SU-DHL-6 (cell line): ENCODE measurements around the gene GALNT9.

Experiments used
- H2AFZ ChIP-seq: fragments of 200-600 bp; sonication (generic); 2 replicates; pipeline ENCODE4 v1.6.1; 2014; ENCODE audit warnings: low read depth, mild to moderate bottlenecking, moderate library complexity, mixed read lengths, antibody characterized with exemption, low read length; ENCODE audit not compliant: severe bottlenecking
- H3F3A ChIP-seq: fragments of 200-600 bp; shearing (Covaris generic); 2 replicates; pipeline ENCODE4 v1.6.0; 2016; ENCODE audit warnings: antibody characterized with exemption, mild to moderate bottlenecking; ENCODE audit not compliant: insufficient read depth
- H3K27ac ChIP-seq: fragments of 200-600 bp; sonication (generic); 2 replicates; pipeline ENCODE4 v1.5.1; 2016; ENCODE audit warnings: low read depth, mild to moderate bottlenecking, low read length, moderate library complexity, mixed read lengths
- H3K27me3 ChIP-seq: fragments of 200-600 bp; sonication (generic), shearing (Covaris generic); 2 replicates; pipeline ENCODE4 v1.6.0; 2014; ENCODE audit warnings: mild to moderate bottlenecking, low read length
- H3K36me3 ChIP-seq: fragments of 200-600 bp; sonication (generic); 2 replicates; pipeline ENCODE4 v1.6.1; 2014; ENCODE audit warnings: mild to moderate bottlenecking, low read length, mixed read lengths
- H3K4me2 ChIP-seq: fragments of 300-600, 200-600 bp; shearing (Covaris generic), sonication (generic); 2 replicates; pipeline ENCODE4 v1.6.0; 2014; ENCODE audit warnings: low read length, low read depth, mild to moderate bottlenecking; ENCODE audit not compliant: poor library complexity, severe bottlenecking
- H3K4me3 ChIP-seq: fragments of 200-600 bp; sonication (generic); 2 replicates; pipeline ENCODE4 v1.5.1; 2014; ENCODE audit warnings: antibody characterized with exemption, low read length, mild to moderate bottlenecking, mixed read lengths; ENCODE audit not compliant: insufficient read depth, poor library complexity, severe bottlenecking
- H3K79me2 ChIP-seq: fragments of 200-600 bp; sonication (generic); 2 replicates; pipeline ENCODE4 v1.6.1; 2014; ENCODE audit warnings: mild to moderate bottlenecking, low read length, moderate library complexity; ENCODE audit not compliant: insufficient read depth
- H3K9ac ChIP-seq: fragments of 200-600 bp; sonication (generic); 2 replicates; pipeline ENCODE4 v1.7.0; 2014; ENCODE audit warnings: mild to moderate bottlenecking, low read length
- H3K9me2 ChIP-seq: fragments of 200-600 bp; sonication (generic); replicated peaks from 2 replicates; pipeline ENCODE4 v1.6.1; 2014; ENCODE audit warnings: low read length; ENCODE audit not compliant: insufficient read depth
- H3K9me3 ChIP-seq: fragments of 200-600 bp; sonication (generic); 2 replicates; pipeline ENCODE4 v1.6.1; 2014; ENCODE audit warnings: low read length, mixed read lengths; ENCODE audit not compliant: insufficient read depth
- H4K20me1 ChIP-seq: fragments of 200-600 bp; sonication (generic); 2 replicates; pipeline ENCODE4 v1.6.1; 2014; ENCODE audit warnings: low read depth, mild to moderate bottlenecking, antibody characterized with exemption, low read length, moderate library complexity, mixed read lengths
- CTCF ChIP-seq: fragments of 200-600 bp; sonication (generic); IDR thresholded peaks from one replicate; pipeline ENCODE4 v1.5.1; 2017; ENCODE audit warnings: antibody characterized with exemption, mild to moderate bottlenecking, low read length, moderate library complexity; ENCODE audit not compliant: insufficient read depth, poor library complexity, severe bottlenecking
- EZH2phosphoT487 ChIP-seq: fragments of 200-600 bp; sonication (generic), shearing (Covaris generic); conservative IDR thresholded peaks from 2 replicates; pipeline ENCODE4 v1.6.1; 2018; ENCODE audit warnings: mild to moderate bottlenecking, antibody characterized with exemption, low read length, moderate library complexity, mixed read lengths

The GALNT9 gene

GRCh38 chr12:132279184-132279889 is 50.1 kb downstream of the GALNT9 start:
- Histone ChIP-seq H3K4me2 (no peak overlapping the region), H2AFZ (no peak overlapping the region), H4K20me1 (no peaks in the 10 kb centered on the region), H3K27me3 (no peaks in the 10 kb centered on the region), H3F3A (no peaks in the 10 kb centered on the region), H3K79me2 (no peaks in the 10 kb centered on the region), H3K36me3 (no peaks in the 10 kb centered on the region), H3K27ac (no peak overlapping the region), H3K4me3 (no peak overlapping the region), H3K9ac (no peak overlapping the region), H3K9me3 (no peaks in the 10 kb centered on the region), H3K9me2 (no peaks in the 10 kb centered on the region)
- no peak for TF ChIP-seq EZH2phosphoT487
- TF ChIP-seq CTCF: no peak

- Histone ChIP-seq H2AFZ (no peak overlapping the region), H3K79me2 (no peaks in the 10 kb centered on the region), H3K9me3 (no peaks in the 10 kb centered on the region), H3F3A (no peaks in the 10 kb centered on the region), H3K4me2 (no peak overlapping the region), H3K9ac (no peak overlapping the region), H3K9me2 (no peaks in the 10 kb centered on the region), H3K27me3 (no peaks in the 10 kb centered on the region), H3K4me3 (no peak overlapping the region), H3K27ac (no peak overlapping the region), H4K20me1 (no peaks in the 10 kb centered on the region), H3K36me3 (no peaks in the 10 kb centered on the region)
- no peak for TF ChIP-seq EZH2phosphoT487
- no peak for TF ChIP-seq CTCF
Measured at GRCh38 chr12:132278401-132279183, 50.8 kb downstream of the GALNT9 start.

- H3K4me2 ChIP-seq: no peak overlapping the region
- no peaks in the 10 kb centered on the region for H4K20me1 ChIP-seq
- no peaks in the 10 kb centered on the region for H3K27me3 ChIP-seq
- H3K4me3 ChIP-seq: no peak overlapping the region
- H2AFZ ChIP-seq: no peak overlapping the region
- H3K9me3 ChIP-seq: no peaks in the 10 kb centered on the region
- H3K9ac ChIP-seq: no peak overlapping the region
- H3F3A ChIP-seq: no peaks in the 10 kb centered on the region
- H3K27ac ChIP-seq: no peak overlapping the region
- H3K36me3 ChIP-seq: no peaks in the 10 kb centered on the region
- no peak for TF ChIP-seq CTCF
- TF ChIP-seq EZH2phosphoT487: no peak
- no peaks in the 10 kb centered on the region for H3K9me2 ChIP-seq
- no peaks in the 10 kb centered on the region for H3K79me2 ChIP-seq
Measured at GRCh38 chr12:132277949-132278348, 51.4 kb downstream of the GALNT9 start.
